Neural cell (in vitro differentiated cells): ENCODE measurements around the gene ENO3. TPM values are rescaled to one million over a fixed set of nuclear protein-coding genes. Genes with fewer than 3 reads are reported as not detected.
A peak's percentile ranks its signal among the peaks of the same experiment; 100 is the strongest.

Experiments
- H2AFZ ChIP-seq: fragments of 200-600, 300-800 bp; sonication (generic), shearing (Covaris generic); 2 replicates; pipeline ENCODE4 v1.6.0; 2014; ENCODE audit warnings: low read depth, mild to moderate bottlenecking, antibody characterized with exemption, low read length, moderate library complexity
- H3F3A ChIP-seq: fragments of 200-600 bp; shearing (Covaris generic); 2 replicates; pipeline ENCODE4 v1.6.1; 2016; ENCODE audit warnings: mild to moderate bottlenecking, moderate library complexity, mixed read lengths, antibody characterized with exemption, low read length; ENCODE audit not compliant: insufficient read depth, poor library complexity, severe bottlenecking
- H3K27ac ChIP-seq: fragments of 200-600, 300-800 bp; sonication (generic), shearing (Covaris generic); 2 replicates; pipeline ENCODE4 v1.5.1; 2014; ENCODE audit warnings: mild to moderate bottlenecking, low read length, moderate library complexity
- H3K27me3 ChIP-seq: fragments of 300-800, 200-600 bp; sonication (generic), shearing (Covaris generic); 2 replicates; pipeline ENCODE4 v1.6.0; 2014; ENCODE audit warnings: mild to moderate bottlenecking, low read depth, low read length, moderate library complexity; ENCODE audit not compliant: insufficient read depth
- H3K36me3 ChIP-seq: fragments of 300-800, 200-600 bp; sonication (generic), shearing (Covaris generic); 2 replicates; pipeline ENCODE4 v1.5.1; 2014; ENCODE audit warnings: mild to moderate bottlenecking, antibody characterized with exemption, low read length, moderate library complexity; ENCODE audit not compliant: insufficient read depth
- H3K4me2 ChIP-seq: fragments of 300-800, 200-600 bp; sonication (generic), shearing (Covaris generic); 2 replicates; pipeline ENCODE4 v1.6.0; 2014; ENCODE audit warnings: mild to moderate bottlenecking, low read length
- H3K4me3 ChIP-seq: fragments of 300-800, 200-600 bp; sonication (generic), shearing (Covaris generic); 2 replicates; pipeline ENCODE4 v1.5.1; 2014; ENCODE audit warnings: mild to moderate bottlenecking, low read length, moderate library complexity
- H3K79me2 ChIP-seq: fragments of 200-600 bp; shearing (Covaris generic); replicated peaks from 2 replicates; pipeline ENCODE4 v1.6.0; 2014; ENCODE audit warnings: mild to moderate bottlenecking, low read length, moderate library complexity; ENCODE audit not compliant: insufficient read depth
- H3K9ac ChIP-seq: fragments of 300-800, 200-600 bp; sonication (generic), shearing (Covaris generic); 2 replicates; pipeline ENCODE4 v1.6.1; 2016; ENCODE audit warnings: mild to moderate bottlenecking, low read length, mixed read lengths
- H3K9me2 ChIP-seq: fragments of 200-600 bp; shearing (Covaris generic); 2 replicates; pipeline ENCODE4 v1.6.1; 2016; ENCODE audit warnings: mild to moderate bottlenecking, low read length, mixed read lengths; ENCODE audit not compliant: insufficient read depth
- H3K9me3 ChIP-seq: fragments of 200-600, 300-800 bp; sonication (generic), shearing (Covaris generic); 2 replicates; pipeline ENCODE4 v1.6.1; 2016; ENCODE audit warnings: mild to moderate bottlenecking, mixed run types, low read length, moderate library complexity, mixed read lengths
- H4K20me1 ChIP-seq: fragments of 200-600 bp; shearing (Covaris generic); 2 replicates; pipeline ENCODE4 v1.6.1; 2016; ENCODE audit warnings: mild to moderate bottlenecking, mixed run types; ENCODE audit not compliant: insufficient read depth
- CTCF ChIP-seq: fragments of 450-650 bp; IDR thresholded peaks from 2 replicates; pipeline ENCODE4 v1.5.1; 2014; ENCODE audit warnings: antibody characterized with exemption, mild to moderate bottlenecking, moderate library complexity; ENCODE audit not compliant: poor library complexity, severe bottlenecking
- EP300 ChIP-seq: fragments of 450-650 bp; conservative IDR thresholded peaks from 2 replicates; pipeline ENCODE4 v1.6.1; 2014; ENCODE audit warnings: antibody characterized with exemption, mild to moderate bottlenecking, moderate library complexity; ENCODE audit not compliant: poor library complexity, severe bottlenecking
- EZH2 ChIP-seq: fragments of 200-600, 300-800 bp; shearing (Covaris generic), sonication (generic); IDR thresholded peaks from 2 replicates; pipeline ENCODE4 v1.6.1; 2014; ENCODE audit warnings: antibody characterized with exemption, low read length, borderline replicate concordance, mild to moderate bottlenecking; ENCODE audit not compliant: insufficient read depth, poor library complexity, severe bottlenecking
- MXI1 ChIP-seq: fragments of 450-650 bp; conservative IDR thresholded peaks from 2 replicates; pipeline ENCODE4 v1.6.1; 2014; ENCODE audit warnings: antibody characterized with exemption, mild to moderate bottlenecking; ENCODE audit not compliant: poor library complexity, severe bottlenecking
- POLR2AphosphoS5 ChIP-seq: IDR thresholded peaks from 2 replicates; pipeline ENCODE4 v1.6.1; 2012
- RAD21 ChIP-seq: fragments of 450-650 bp; conservative IDR thresholded peaks from 2 replicates; pipeline ENCODE4 v1.6.1; 2014; ENCODE audit warnings: antibody characterized with exemption, mild to moderate bottlenecking, moderate library complexity
- SMC3 ChIP-seq: fragments of 450-650 bp; conservative IDR thresholded peaks from 2 replicates; pipeline ENCODE4 v1.6.1; 2014; ENCODE audit warnings: antibody characterized with exemption, mild to moderate bottlenecking, moderate library complexity; ENCODE audit not compliant: poor library complexity
- TAF1 ChIP-seq: IDR thresholded peaks from 2 replicates; pipeline ENCODE4 v1.6.1; 2012; ENCODE audit warnings: low read depth
- polyA plus RNA-seq: library from polyadenylated mRNA; depleted of rRNA; stranded (reverse); fragments of >200 nt; gene quantifications from 2 replicates; pipeline ENCODE4 v1.2.3, GENCODE V29; 2014
- TF ChIP-seq, protein P1 (sequence below): IDR thresholded peaks from 2 replicates; pipeline ENCODE4 v1.6.1; 2012; ENCODE audit warnings: borderline replicate concordance

Gene ENO3
- polyA plus RNA-seq, 1 donor from 2014 or later = 2.3 TPM

GRCh38 chr17:5000237-5000639 lies 49.3 kb downstream of the ENO3 start:
- H3K27ac ChIP-seq = no peak overlapping the region
- H2AFZ ChIP-seq = no peak overlapping the region
- peaks cover 16% of the 10 kb centered on the region for H3K79me2 ChIP-seq
- H3K4me2 ChIP-seq = no peak overlapping the region
- H4K20me1 ChIP-seq = no peaks in the 10 kb centered on the region
- H3K27me3 ChIP-seq = no peaks in the 10 kb centered on the region
- H3F3A ChIP-seq = no peaks in the 10 kb centered on the region
- TF ChIP-seq, protein P1, sequence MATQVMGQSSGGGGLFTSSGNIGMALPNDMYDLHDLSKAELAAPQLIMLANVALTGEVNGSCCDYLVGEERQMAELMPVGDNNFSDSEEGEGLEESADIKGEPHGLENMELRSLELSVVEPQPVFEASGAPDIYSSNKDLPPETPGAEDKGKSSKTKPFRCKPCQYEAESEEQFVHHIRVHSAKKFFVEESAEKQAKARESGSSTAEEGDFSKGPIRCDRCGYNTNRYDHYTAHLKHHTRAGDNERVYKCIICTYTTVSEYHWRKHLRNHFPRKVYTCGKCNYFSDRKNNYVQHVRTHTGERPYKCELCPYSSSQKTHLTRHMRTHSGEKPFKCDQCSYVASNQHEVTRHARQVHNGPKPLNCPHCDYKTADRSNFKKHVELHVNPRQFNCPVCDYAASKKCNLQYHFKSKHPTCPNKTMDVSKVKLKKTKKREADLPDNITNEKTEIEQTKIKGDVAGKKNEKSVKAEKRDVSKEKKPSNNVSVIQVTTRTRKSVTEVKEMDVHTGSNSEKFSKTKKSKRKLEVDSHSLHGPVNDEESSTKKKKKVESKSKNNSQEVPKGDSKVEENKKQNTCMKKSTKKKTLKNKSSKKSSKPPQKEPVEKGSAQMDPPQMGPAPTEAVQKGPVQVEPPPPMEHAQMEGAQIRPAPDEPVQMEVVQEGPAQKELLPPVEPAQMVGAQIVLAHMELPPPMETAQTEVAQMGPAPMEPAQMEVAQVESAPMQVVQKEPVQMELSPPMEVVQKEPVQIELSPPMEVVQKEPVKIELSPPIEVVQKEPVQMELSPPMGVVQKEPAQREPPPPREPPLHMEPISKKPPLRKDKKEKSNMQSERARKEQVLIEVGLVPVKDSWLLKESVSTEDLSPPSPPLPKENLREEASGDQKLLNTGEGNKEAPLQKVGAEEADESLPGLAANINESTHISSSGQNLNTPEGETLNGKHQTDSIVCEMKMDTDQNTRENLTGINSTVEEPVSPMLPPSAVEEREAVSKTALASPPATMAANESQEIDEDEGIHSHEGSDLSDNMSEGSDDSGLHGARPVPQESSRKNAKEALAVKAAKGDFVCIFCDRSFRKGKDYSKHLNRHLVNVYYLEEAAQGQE = no peak
- no peak for TF ChIP-seq MXI1
- no peak for TF ChIP-seq TAF1
- no peak for TF ChIP-seq EZH2
- no peak for TF ChIP-seq CTCF
- no peak for TF ChIP-seq RAD21
- no peak for TF ChIP-seq SMC3
- no peak for TF ChIP-seq POLR2AphosphoS5
- TF ChIP-seq EP300 = no peak
- no peaks in the 10 kb centered on the region for H3K9me3 ChIP-seq
- H3K9me2 ChIP-seq = no peaks in the 10 kb centered on the region
- peak overlapping the region; percentile 96 for H3K4me3 ChIP-seq
- H3K36me3 ChIP-seq = no peaks in the 10 kb centered on the region
- H3K9ac ChIP-seq = no peak overlapping the region

DNA sequence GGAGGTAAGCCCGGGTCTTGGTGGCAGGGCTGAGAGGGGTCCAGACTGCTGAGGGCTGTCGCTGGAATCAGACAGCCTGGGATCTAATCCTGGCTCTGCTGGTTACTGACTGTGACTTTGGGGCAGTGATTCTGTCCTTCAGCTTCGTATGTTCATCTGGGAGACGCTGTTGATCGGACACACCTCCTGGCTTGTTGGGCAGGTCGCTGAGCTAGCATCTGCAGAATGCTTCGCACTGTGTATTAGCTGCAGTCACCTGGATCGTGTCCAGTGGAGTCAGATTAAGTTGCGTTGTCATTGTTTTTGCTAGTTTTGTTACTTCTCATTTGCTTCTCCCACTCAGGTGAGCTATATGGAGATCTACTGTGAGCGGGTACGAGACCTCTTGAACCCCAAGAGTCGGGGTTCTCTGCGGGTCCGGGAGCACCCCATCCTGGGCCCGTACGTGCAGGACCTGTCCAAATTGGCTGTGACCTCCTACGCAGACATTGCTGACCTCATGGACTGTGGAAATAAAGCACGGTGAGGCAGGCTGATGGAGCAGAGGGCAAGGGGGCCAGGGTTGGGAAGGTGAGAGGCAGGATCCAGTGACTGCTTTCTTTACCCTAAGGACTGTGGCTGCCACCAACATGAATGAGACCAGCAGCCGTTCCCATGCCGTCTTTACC lies 51.3 kb downstream of the ENO3 start:
- H3K27me3 ChIP-seq = no peaks in the 10 kb centered on the region
- H3K4me2 ChIP-seq = no peak overlapping the region
- no peaks in the 10 kb centered on the region for H3K9me3 ChIP-seq
- TF ChIP-seq POLR2AphosphoS5 = no peak
- TF ChIP-seq, protein P1 = no peak
- no peak for TF ChIP-seq EZH2
- TF ChIP-seq EP300 = no peak
- TF ChIP-seq CTCF = no peak
- TF ChIP-seq MXI1 = no peak
- no peak for TF ChIP-seq RAD21
- no peak for TF ChIP-seq TAF1
- no peaks in the 10 kb centered on the region for H3F3A ChIP-seq
- no peak overlapping the region for H3K27ac ChIP-seq
- no peak overlapping the region for H3K9ac ChIP-seq
- no peak overlapping the region for H2AFZ ChIP-seq
- no peaks in the 10 kb centered on the region for H4K20me1 ChIP-seq
- H3K36me3 ChIP-seq = no peaks in the 10 kb centered on the region
- peaks cover 16% of the 10 kb centered on the region for H3K79me2 ChIP-seq
- no peak overlapping the region for H3K4me3 ChIP-seq
- H3K9me2 ChIP-seq = no peaks in the 10 kb centered on the region
